H7 (cell line): Measurements from ENCODE around the gene LCOR. TPM values are rescaled to one million over a fixed set of nuclear protein-coding genes. Genes with fewer than 3 reads are reported as not detected.

Experiments used
- DNase-seq: peaks from one replicate; pipeline ENCODE4 v3.0.0; 2012
- H3K27me3 ChIP-seq: 2 replicates; pipeline ENCODE4 v1.6.0; 2011; ENCODE audit warnings: mild to moderate bottlenecking, low read length; ENCODE audit not compliant: control insufficient read depth, insufficient read depth
- H3K36me3 ChIP-seq: replicated peaks from 2 replicates; pipeline ENCODE4 v1.5.1; 2011; ENCODE audit warnings: low read length; ENCODE audit not compliant: control insufficient read depth, insufficient read depth
- H3K4me3 ChIP-seq: 2 replicates; pipeline ENCODE4 v1.5.1; 2011; ENCODE audit warnings: low read depth, mild to moderate bottlenecking, control low read depth, low read length, moderate library complexity; ENCODE audit not compliant: insufficient read depth
- total RNA-seq: library from RNA; depleted of rRNA; stranded (reverse); fragments of >200 nt; shearing (Covaris generic); gene quantifications from 2 replicates; pipeline ENCODE4 v1.2.3, GENCODE V29; 2014

Gene LCOR
- total RNA-seq, 1 experiment from 2014 or later = 8.8 TPM

DNA sequence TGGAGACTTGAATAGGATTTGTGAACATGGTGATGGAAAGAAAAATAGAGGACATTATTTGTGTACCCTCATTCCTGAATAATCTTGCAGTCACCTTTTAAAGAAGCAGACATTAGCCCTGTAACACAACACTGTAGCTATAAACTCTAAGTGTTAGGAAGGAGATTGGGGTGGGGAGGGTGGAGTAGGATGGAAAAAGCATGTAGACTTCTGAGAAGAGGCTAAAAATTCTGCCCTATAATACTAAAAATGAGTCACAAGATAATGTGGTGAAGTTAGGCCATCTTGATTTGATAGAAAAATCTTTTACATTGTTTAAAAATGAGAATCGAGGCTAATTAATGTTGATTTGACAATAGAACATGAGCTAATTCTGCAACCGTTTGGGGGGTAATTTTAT, 128.8 kb downstream of the LCOR start:
- no peak overlapping the region for H3K4me3 ChIP-seq
- no peak for DNase-seq
- H3K36me3 ChIP-seq = no peaks in the 10 kb centered on the region; the same call in 1 of the 2 replicates
- H3K27me3 ChIP-seq = no peaks in the 10 kb centered on the region

DNA sequence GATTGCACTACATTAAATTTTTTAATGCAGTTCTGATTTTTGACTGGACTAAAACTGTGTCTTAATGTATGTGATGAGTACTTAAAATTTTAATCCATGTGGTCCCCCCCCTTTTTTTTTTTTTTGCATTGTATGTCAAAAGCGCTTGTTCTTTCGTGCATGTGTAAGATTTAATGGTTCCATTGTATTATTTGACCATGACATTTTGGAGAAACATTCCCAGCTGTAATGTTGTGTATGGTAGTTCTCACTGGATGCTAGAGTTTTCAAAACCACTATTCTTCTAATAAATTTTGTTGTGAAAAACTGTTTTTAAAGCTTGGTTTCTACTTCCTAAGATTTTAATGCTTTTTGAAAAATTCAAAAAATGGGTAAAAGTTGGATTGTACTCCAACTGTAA, 132.0 kb downstream of the LCOR start:
- Histone ChIP-seq H3K4me3 (no peak overlapping the region), H3K36me3 (no peaks in the 10 kb centered on the region), H3K27me3 (no peaks in the 10 kb centered on the region)
- DNase-seq = no peak

DNA sequence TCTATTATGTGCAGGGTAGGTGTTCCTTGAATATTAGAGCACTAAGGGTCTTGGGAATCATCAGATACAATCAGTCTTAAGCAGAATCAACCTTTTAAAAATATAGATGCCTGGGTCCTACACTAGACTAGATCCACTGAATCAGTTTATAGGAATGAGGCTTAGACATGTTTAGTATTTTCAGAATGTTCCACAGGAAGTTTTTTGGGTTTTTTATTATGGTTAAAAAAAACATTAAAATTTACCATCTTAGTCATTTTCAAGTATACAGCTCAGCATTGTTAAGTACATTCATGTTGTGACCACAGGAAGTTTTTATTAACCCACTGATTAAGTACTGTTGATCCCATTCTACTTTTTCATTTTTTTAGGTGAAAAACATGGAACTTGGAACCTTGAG, 135.7 kb downstream of the LCOR start:
- DNase-seq = no peak
- no peaks in the 10 kb centered on the region for H3K27me3 ChIP-seq
- H3K36me3 ChIP-seq = no peaks in the 10 kb centered on the region
- H3K4me3 ChIP-seq = no peak overlapping the region

DNA sequence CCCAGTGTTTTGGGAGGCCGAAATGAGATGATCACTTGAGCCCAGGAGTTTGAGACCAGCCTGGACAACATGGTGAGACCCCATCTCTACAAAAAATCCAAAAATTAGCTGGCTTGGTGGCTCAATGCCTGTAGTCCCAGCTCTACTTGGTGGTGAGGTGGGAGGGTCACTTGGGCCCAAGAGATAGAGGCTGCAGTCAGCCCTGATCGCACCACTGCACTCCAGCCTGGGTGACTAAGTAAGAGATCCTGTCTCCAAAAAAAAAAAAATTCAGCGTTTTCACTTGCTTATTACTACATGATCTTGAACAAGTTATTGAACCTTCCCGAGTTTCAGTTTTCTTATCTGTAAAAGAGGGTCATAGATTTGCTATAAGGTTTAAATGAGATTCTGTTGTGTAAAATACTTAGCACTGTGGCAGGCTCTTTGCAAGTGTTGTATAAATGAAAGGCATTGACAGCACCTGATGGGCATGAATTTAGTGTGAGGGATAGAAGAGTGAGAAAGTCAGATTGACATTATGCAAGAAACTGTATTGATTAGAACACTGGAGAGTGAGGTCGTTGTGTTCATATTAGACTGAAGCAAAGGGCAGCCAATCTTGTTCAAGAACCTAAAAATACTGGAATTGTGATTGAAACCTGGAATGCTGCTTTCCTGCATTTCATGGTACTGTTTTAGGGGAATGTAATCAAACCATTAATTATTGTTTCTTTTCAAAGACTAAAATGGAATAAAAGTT, 136.8 kb downstream of the LCOR start:
- no peak for DNase-seq
- Histone ChIP-seq H3K27me3 (no peaks in the 10 kb centered on the region), H3K4me3 (no peak overlapping the region), H3K36me3 (no peaks in the 10 kb centered on the region)

DNA sequence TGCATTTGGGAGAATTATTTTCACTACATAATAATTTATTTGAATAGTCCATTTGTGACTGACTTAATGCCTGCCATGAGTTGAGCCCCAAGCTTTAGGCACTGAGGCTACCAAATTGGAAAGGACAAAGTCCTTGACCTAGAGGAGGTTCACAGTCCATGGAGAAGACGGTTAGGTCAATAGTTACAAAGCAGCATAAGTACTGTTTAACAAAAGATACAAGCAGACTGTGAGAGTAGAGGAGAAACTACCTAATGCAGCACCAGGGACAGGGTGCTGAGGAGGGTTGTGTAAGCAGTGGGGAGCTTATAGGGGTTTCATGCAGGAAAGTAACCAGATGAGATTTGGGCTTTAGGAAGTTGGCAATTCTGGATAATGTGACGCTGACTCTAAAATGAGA, 139.2 kb downstream of the LCOR start:
- Histone ChIP-seq H3K4me3 (no peak overlapping the region), H3K27me3 (no peaks in the 10 kb centered on the region), H3K36me3 (no peaks in the 10 kb centered on the region)
- no peak for DNase-seq

DNA sequence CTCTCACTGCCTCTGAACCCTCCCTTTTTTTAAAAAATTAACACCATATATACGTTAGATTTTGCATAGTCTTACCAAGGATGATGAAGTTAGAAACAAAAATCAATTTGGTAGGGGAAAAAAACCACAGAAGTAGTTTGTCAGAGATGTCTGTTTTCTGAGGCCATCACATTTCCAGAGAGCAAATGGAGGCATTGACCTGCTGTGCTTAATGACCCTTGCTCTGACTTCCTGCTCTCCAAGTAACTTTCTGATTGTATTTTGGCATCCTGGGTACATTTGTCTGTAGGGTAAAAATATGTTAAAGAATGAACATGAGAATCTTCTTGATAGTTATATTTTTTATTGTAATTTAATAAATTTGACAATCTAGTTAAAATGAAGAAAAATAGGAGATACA, 140.2 kb downstream of the LCOR start:
- no peak for DNase-seq
- no peaks in the 10 kb centered on the region for H3K27me3 ChIP-seq
- H3K36me3 ChIP-seq = no peaks in the 10 kb centered on the region
- H3K4me3 ChIP-seq = no peak overlapping the region

DNA sequence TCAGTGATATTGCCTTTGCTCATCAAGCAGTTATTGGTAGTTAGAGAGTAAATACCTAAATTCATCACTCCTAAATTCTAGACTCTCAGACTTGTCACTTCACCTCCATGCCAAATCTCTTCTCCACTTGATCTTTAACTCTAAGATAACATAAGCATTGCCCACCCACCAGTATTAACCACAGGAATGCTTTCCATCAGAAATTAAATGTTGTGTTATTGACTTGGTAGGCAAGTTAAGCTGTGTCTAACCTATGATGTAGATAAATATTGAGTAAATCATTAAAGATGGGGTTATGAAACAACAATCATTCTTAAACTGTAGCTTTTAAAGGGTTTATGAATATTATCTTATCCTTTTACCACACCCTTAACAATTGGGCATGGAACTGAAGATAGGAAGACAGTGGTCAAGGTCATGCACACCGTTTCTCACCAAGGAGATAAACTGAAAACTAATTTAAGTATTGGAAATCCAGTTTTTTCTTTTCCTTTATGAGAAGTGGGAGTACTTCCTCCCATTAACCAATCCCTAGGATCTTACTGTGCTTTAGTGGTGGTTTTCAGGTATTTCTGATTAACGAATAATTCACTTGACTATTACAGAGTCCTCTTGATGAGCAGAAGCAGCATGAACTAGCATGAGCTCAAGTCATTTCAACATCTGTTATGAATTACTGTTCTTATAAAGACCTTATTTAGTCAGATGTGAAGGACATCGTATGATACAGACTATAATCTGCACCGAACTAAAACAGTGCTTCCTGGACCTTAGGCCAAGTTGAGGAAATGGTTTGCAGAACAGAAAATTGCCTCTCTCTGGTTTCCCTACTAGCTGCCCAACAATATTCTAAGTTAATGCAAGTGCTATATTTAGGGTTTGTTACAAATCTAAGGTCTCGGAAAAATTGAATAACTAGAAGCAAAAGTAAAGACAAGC, 142.0 kb downstream of the LCOR start:
- Histone ChIP-seq H3K36me3 (no peaks in the 10 kb centered on the region), H3K4me3 (no peak overlapping the region), H3K27me3 (no peaks in the 10 kb centered on the region)
- no peak for DNase-seq

DNA sequence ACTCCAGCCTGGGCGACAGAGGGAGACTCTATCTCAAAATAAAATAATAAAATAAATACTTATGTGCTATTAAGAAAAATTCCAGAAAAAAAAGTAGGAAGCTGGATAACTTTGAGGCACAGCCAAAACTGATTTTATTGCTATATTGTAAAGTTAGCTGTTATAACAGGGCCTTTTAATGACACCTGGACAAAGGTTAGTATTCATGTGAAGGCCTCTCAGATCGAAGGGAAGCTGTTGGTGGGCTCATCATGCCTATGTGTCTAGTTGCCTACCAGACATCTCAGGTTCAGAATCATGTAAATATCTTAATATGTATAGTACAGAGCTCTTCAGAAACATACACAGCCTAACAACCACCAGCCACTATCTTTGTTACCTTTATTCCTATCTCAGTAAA, 143.0 kb downstream of the LCOR start:
- DNase-seq = no peak
- no peaks in the 10 kb centered on the region for H3K36me3 ChIP-seq
- no peaks in the 10 kb centered on the region for H3K27me3 ChIP-seq
- no peak overlapping the region for H3K4me3 ChIP-seq

DNA sequence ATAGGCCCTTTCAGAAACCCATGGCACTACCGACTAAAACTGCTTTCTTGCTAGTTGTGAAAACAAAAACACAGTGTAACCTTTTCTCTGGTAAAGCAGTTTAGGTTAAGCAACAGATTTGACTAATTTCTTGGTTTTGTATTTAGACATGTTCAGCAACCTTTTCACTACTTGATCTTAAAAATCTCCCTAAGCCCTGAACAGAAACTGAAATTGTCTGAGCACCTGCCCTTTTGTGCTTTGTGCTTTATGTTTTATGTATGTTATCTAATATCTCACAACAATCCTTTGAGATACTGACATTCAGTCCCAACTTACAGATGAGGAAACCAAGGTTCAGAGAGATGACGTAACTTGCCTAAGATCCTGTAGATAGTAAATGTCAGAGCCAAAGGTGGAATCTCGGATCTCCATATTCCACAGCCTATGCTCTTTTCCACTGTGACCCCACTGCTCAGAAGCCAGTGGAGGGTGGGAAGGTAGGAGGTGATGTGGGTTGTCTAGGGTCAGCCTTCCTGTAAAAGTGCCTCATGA, 146.6 kb downstream of the LCOR start:
- H3K27me3 ChIP-seq = no peaks in the 10 kb centered on the region
- 0 out of 2 replicates have a peak, but pooled peaks cover 1% of the 10 kb centered on the region for H3K36me3 ChIP-seq
- H3K4me3 ChIP-seq = no peak overlapping the region
- DNase-seq = no peak

DNA sequence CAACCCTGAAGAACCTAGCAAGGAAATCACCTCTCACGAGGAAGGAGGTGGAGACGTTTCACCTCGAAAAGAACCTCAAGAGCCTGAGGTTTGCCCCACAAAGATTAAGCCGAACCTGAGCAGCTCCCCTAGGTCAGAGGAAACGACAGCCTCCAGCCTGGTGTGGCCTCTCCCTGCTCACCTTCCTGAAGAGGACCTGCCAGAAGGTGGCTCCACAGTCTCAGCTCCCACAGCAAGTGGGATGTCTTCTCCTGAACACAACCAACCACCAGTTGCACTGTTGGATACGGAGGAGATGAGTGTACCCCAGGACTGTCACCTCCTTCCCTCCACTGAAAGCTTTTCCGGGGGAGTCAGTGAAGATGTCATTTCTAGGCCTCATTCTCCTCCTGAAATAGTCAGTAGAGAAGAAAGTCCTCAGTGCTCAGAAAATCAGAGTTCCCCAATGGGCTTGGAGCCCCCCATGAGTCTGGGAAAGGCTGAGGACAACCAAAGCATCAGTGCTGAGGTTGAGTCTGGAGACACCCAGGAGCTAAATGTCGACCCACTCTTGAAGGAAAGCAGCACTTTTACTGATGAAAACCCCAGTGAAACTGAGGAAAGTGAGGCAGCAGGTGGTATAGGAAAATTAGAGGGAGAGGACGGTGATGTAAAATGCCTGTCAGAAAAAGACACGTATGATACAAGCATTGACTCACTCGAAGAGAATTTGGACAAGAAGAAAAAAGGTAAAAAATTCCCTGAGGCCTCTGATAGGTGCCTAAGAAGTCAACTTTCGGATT, 150.2 kb downstream of the LCOR start:
- Histone ChIP-seq H3K4me3 (no peak overlapping the region), H3K36me3 (0 out of 2 replicates have a peak, but pooled peaks cover 1% of the 10 kb centered on the region), H3K27me3 (no peaks in the 10 kb centered on the region)
- no peak for DNase-seq

DNA sequence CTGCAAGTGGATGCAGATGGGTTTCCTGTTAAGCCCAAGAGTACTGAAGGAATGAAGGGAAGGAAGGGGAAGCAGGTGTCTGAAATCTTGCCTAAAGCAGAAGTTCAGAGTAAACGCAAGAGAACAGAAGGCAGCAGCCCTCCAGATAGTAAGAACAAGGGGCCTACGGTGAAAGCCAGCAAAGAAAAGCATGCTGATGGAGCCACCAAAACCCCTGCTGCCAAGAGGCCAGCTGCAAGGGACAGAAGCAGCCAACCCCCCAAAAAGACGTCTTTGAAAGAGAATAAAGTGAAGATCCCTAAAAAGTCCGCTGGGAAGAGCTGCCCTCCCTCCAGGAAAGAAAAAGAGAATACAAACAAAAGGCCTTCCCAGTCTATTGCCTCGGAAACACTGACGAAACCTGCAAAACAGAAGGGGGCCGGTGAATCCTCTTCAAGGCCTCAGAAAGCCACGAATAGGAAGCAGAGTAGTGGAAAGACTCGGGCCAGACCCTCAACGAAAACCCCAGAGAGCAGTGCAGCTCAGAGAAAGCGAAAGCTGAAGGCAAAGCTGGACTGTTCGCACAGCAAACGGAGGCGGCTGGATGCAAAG, 152.5 kb downstream of the LCOR start:
- H3K4me3 ChIP-seq = no peak overlapping the region
- 0 out of 2 replicates have a peak, but pooled peaks cover 1% of the 10 kb centered on the region for H3K36me3 ChIP-seq
- DNase-seq = peak; percentile 52
- H3K27me3 ChIP-seq = no peaks in the 10 kb centered on the region

DNA sequence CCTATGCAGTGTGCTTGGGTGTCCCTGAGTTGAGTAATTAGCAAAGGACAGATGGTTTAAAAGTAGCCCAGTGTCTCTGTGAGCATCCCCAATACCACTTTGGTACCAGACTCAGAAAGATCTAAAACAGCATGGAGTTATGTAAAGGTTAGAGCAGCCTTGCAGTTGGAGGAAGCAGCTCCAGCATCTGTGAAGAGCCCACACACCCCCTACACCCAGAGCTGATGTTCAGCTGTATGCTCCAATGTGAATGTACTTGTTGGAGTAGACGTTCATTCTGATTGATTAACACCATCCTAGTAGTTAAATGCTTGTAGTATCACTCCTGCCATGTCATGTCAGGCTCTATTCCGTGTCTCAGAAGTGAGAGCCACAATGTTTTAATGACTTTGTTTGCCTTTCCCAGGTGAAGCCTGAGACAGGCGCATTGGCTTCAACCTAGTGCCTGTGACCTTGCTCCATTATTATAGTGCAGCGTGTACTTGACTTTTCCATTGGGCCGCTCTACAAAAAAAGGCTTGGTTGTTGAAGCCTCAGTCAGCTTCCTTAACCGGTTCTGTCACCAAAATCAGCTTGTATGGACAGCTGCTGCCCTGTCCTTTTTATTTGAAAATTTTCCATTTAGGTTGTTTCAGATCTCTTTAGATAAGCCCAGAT, 154.2 kb downstream of the LCOR start:
- DNase-seq = no peak
- no peaks in the 10 kb centered on the region for H3K27me3 ChIP-seq
- H3K36me3 ChIP-seq = 0 out of 2 replicates have a peak, but pooled peaks cover 1% of the 10 kb centered on the region
- H3K4me3 ChIP-seq = no peak overlapping the region

DNA sequence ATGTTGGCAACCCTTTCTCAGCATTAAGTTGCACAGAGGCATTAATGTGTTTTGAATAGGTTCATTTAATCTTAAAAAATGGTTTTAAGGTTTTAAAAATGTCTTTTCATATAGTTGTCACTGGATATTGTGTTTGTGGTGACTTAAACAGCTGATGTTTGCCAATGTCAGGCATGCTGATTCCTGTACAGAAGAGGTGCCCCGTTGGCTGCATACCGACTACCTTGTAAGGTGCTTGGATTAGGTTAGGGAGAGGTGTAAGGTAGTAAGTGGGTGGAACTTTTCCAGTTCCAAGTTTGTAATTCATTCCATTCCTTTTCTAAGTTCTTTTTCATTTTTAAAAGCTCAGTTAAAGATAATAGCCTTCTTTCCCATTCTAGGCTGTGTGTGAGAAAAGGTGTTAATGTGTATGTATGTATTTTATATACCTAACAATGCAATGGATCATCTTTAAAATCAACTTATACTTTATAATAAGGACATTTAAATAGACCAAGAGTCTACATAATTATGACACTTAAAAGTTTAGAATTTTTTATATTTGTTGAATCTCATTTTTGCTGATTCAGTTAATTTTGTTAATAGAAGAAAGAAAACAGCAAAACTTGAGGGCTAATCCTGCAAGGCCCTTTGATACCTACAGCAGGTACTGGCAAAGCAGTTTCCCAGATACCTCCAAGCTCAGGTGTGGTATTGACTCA, 155.2 kb downstream of the LCOR start:
- no peak for DNase-seq

More for the DNA sequence above, 155.2 kb downstream of the LCOR start:
- no peak overlapping the region for H3K4me3 ChIP-seq
- H3K27me3 ChIP-seq = no peaks in the 10 kb centered on the region
- H3K36me3 ChIP-seq = no peaks in the 10 kb centered on the region
